Loucy (cell line): ENCODE data around the gene TESMIN.

Source experiments
- H2AFZ ChIP-seq: fragments of 200-600 bp; sonication (generic); 2 replicates; pipeline ENCODE4 v1.6.0; 2016; ENCODE audit warnings: antibody characterized with exemption, mild to moderate bottlenecking, low read length, moderate library complexity
- H3F3A ChIP-seq: fragments of 200-600 bp; 2 replicates; pipeline ENCODE4 v1.6.0; 2016; ENCODE audit warnings: antibody characterized with exemption, low read depth, mild to moderate bottlenecking
- H3K27me3 ChIP-seq: fragments of 200-600 bp; sonication (generic); 2 replicates; pipeline ENCODE4 v1.6.1; 2014; ENCODE audit warnings: low read length, mild to moderate bottlenecking; ENCODE audit not compliant: insufficient read depth, poor library complexity, severe bottlenecking
- H3K36me3 ChIP-seq: fragments of 200-600 bp; sonication (generic); 2 replicates; pipeline ENCODE4 v1.6.1; 2016; ENCODE audit warnings: low read length; ENCODE audit not compliant: insufficient read depth
- H3K4me1 ChIP-seq: fragments of 200-600 bp; sonication (generic); 2 replicates; pipeline ENCODE4 v1.5.1; 2014; ENCODE audit warnings: low read length, mild to moderate bottlenecking; ENCODE audit not compliant: insufficient read depth, poor library complexity, severe bottlenecking
- H3K4me2 ChIP-seq: fragments of 200-600 bp; sonication (generic); 2 replicates; pipeline ENCODE4 v1.6.0; 2014; ENCODE audit warnings: antibody characterized with exemption, low read length, low read depth, mild to moderate bottlenecking; ENCODE audit not compliant: poor library complexity, severe bottlenecking
- H3K4me3 ChIP-seq: fragments of 200-600 bp; sonication (generic); 2 replicates; pipeline ENCODE4 v1.5.1; 2014; ENCODE audit warnings: low read length, mild to moderate bottlenecking, mixed read lengths; ENCODE audit not compliant: poor library complexity, severe bottlenecking
- H3K79me2 ChIP-seq: fragments of 200-600 bp; sonication (generic); 2 replicates; pipeline ENCODE4 v1.6.1; 2014; ENCODE audit warnings: low read length; ENCODE audit not compliant: insufficient read depth
- H3K9ac ChIP-seq: fragments of 200-600 bp; sonication (generic); 2 replicates; pipeline ENCODE4 v1.6.0; 2014; ENCODE audit warnings: mild to moderate bottlenecking, low read depth, low read length, moderate library complexity; ENCODE audit not compliant: poor library complexity, severe bottlenecking
- H3K9me2 ChIP-seq: fragments of 200-600 bp; sonication (generic); replicated peaks from 2 replicates; pipeline ENCODE4 v1.6.1; 2016; ENCODE audit warnings: low read depth, low read length, mixed read lengths
- H3K9me3 ChIP-seq: fragments of 200-600 bp; sonication (generic); 2 replicates; pipeline ENCODE4 v1.6.1; 2014; ENCODE audit warnings: mild to moderate bottlenecking, antibody characterized with exemption, low read length, low read depth; ENCODE audit not compliant: insufficient read depth
- H4K20me1 ChIP-seq: fragments of 200-600 bp; sonication (generic); 2 replicates; pipeline ENCODE4 v1.6.0; 2014; ENCODE audit warnings: antibody characterized with exemption, low read length, mild to moderate bottlenecking; ENCODE audit not compliant: insufficient read depth, poor library complexity, severe bottlenecking
- EZH2phosphoT487 ChIP-seq: fragments of 200-600 bp; IDR thresholded peaks from 2 replicates; pipeline ENCODE4 v1.6.1; 2018; ENCODE audit warnings: antibody characterized with exemption, mild to moderate bottlenecking, moderate library complexity, borderline replicate concordance
- TF ChIP-seq, protein P1 (sequence below): fragments of 200-600 bp; sonication (generic); conservative IDR thresholded peaks from 2 replicates; pipeline ENCODE4 v1.5.1; 2014; ENCODE audit warnings: mild to moderate bottlenecking, antibody characterized with exemption, low read length

Gene TESMIN

DNA sequence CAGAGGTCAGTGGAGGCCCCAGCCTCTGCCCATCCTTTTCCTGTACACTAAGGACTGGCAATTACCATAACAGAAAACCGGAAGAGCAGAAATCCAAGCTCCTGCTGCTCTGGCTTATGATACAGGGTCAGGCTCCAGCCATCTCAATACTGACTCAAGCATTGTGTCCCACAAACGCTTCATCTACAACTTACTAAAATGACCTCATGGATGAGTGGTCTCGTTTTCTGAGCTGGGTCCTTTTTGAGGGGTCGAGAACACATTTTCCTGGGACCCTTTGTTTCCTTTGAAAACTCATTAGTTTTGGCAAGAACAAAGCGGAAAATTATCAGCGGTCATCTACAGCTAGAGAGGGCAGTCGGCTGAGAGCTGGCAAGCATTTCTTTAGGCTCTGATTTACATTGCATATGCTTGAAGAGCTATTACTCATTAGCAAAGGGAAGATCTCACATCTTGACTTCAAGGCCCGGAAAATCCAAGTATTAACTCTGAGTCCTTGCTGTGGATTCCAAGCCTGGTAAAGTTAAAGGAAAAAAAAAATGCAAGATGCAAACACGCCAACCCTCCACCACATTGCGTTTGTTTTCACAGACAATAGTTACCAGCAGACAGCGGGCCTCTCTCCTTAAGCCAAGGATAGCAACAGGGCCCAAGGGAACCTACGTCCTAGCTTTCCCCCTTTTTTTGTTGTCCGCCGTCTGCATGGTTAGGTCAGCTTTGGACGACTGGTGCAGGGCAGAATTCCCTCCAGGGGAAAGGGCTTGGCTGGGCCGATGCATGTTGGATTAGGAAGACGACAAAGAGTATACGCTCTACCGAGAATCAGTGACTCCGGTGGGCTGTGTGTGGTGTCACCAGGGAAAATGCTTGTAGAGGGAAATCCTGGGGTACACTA, 1.8 kb downstream of the TESMIN start:
- no peak overlapping the region for H3K4me3 ChIP-seq
- TF ChIP-seq EZH2phosphoT487 = no peak
- TF ChIP-seq, protein P1, sequence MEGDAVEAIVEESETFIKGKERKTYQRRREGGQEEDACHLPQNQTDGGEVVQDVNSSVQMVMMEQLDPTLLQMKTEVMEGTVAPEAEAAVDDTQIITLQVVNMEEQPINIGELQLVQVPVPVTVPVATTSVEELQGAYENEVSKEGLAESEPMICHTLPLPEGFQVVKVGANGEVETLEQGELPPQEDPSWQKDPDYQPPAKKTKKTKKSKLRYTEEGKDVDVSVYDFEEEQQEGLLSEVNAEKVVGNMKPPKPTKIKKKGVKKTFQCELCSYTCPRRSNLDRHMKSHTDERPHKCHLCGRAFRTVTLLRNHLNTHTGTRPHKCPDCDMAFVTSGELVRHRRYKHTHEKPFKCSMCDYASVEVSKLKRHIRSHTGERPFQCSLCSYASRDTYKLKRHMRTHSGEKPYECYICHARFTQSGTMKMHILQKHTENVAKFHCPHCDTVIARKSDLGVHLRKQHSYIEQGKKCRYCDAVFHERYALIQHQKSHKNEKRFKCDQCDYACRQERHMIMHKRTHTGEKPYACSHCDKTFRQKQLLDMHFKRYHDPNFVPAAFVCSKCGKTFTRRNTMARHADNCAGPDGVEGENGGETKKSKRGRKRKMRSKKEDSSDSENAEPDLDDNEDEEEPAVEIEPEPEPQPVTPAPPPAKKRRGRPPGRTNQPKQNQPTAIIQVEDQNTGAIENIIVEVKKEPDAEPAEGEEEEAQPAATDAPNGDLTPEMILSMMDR = no peak

DNA sequence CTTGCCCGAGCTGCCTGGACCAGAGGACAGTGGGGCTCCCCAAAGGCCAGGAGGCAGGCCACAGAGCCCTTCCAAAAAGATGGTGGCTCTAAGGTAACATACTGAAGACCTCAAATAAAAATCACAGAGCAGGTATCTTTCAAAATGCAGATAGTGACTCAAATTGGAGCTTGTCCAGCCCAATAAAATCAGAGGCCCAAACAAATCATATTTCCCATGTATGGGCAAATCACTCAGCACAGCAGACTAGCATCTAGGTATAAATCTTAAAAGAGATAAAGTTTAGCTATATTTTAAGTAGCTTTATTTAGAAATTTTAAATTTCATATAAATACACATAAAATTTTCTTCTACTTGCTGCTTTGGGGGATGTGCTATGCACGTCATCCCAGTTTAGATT, 3.3 kb downstream of the TESMIN start:
- Histone ChIP-seq H3K36me3 (no peaks in the 10 kb centered on the region), H2AFZ (no peak overlapping the region), H3K4me3 (no peak overlapping the region), H3K4me2 (no peak overlapping the region), H3K9me2 (no peaks in the 10 kb centered on the region), H3K79me2 (no peaks in the 10 kb centered on the region), H3F3A (no peaks in the 10 kb centered on the region), H3K27me3 (no peaks in the 10 kb centered on the region), H3K4me1 (no peaks in the 10 kb centered on the region), H3K9me3 (no peaks in the 10 kb centered on the region), H3K9ac (no peak overlapping the region), H4K20me1 (no peaks in the 10 kb centered on the region)
- no peak for TF ChIP-seq EZH2phosphoT487
- TF ChIP-seq, protein P1 = no peak

More for the DNA sequence above, 1.8 kb downstream of the TESMIN start:
- Histone ChIP-seq H3K4me1 (no peaks in the 10 kb centered on the region), H3K4me2 (no peak overlapping the region), H4K20me1 (no peaks in the 10 kb centered on the region), H2AFZ (no peak overlapping the region), H3K79me2 (no peaks in the 10 kb centered on the region), H3K9me2 (no peaks in the 10 kb centered on the region), H3K36me3 (peaks cover 4% of the 10 kb centered on the region; the same call in 1 of the 2 replicates), H3K9ac (no peak overlapping the region), H3K9me3 (no peaks in the 10 kb centered on the region), H3F3A (no peaks in the 10 kb centered on the region), H3K27me3 (no peaks in the 10 kb centered on the region)

DNA sequence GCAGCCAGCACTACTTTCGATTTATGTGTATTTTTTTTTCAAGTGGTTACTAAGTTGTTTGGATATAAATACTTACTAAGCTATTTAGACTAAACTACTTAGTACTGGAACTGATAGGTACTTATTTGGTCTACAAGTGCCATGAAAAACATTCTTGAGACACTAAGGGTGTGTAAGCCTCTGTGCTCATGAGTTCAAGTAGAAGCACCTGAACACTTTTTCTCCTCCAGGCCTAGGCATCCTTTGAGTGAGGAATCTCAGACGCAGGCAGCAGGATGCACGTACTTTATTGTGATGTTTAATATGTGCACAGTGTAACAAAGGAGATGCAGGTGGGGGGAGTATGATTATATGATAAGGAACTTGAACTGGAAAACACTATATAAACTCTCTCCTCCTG, 7.8 kb downstream of the TESMIN start:
- H3K79me2 ChIP-seq = no peaks in the 10 kb centered on the region
- H2AFZ ChIP-seq = no peak overlapping the region
- H3K9me3 ChIP-seq = no peaks in the 10 kb centered on the region
- no peaks in the 10 kb centered on the region for H3F3A ChIP-seq
- H3K9me2 ChIP-seq = no peaks in the 10 kb centered on the region
- TF ChIP-seq, protein P1 = no peak
- TF ChIP-seq EZH2phosphoT487 = no peak
- H3K4me2 ChIP-seq = no peak overlapping the region
- H4K20me1 ChIP-seq = no peaks in the 10 kb centered on the region
- H3K36me3 ChIP-seq = no peaks in the 10 kb centered on the region
- H3K27me3 ChIP-seq = no peaks in the 10 kb centered on the region
- no peak overlapping the region for H3K9ac ChIP-seq
- no peak overlapping the region for H3K4me3 ChIP-seq
- no peaks in the 10 kb centered on the region for H3K4me1 ChIP-seq
